Measurements from ENCODE around the gene EPHA7.

GRCh38 chr6:93373445-93373844, 45.9 kb downstream of the EPHA7 start:
- TF ChIP-seq EZH2 (IDR thresholded peaks at IDR 0.05; ENCODE audit: borderline replicate concordance, low read depth, low read length, poor library complexity, severe bottlenecking) (no peak), CTCF (conservative IDR thresholded peaks at IDR 0.05; ENCODE audit: low read depth, low read length) (no peak)

All from A673 (cell line).